AG04449 (cell line): ENCODE measurements around the gene MRPL2.

Source experiments
- CTCF ChIA-PET: fragments of 350-600 bp; formaldehyde crosslinking; extraction: SDS; loops from one replicate; lab custom pipeline; 2021; ENCODE audit warnings: antibody characterized with exemption; lab: Yijun Ruan, JAX
- POLR2A ChIA-PET: fragments of 400-600, 350-600 bp; formaldehyde crosslinking; extraction: SDS; loops from one replicate; lab custom pipeline; 2020; ENCODE audit warnings: antibody characterized with exemption, inconsistent platforms; lab: Yijun Ruan, JAX
- DNase-seq: peaks from one replicate; pipeline ENCODE4 v3.0.0-alpha.2; 2010; ENCODE audit warnings: low read depth, low spot score
- H3K4me3 ChIP-seq: 2 replicates; pipeline ENCODE4 v1.5.1; 2011; ENCODE audit warnings: low read depth, mild to moderate bottlenecking, control low read depth, low read length
- CTCF ChIP-seq: IDR thresholded peaks from one replicate; pipeline ENCODE4 v1.5.1; 2011; ENCODE audit warnings: mild to moderate bottlenecking, moderate library complexity, low read length, control low read depth, inconsistent platforms; ENCODE audit not compliant: insufficient read depth; ENCODE audit errors: missing control alignments

MRPL2 gene

GRCh38 chr6:43016943-43017334, 42.3 kb downstream of the MRPL2 start:
- POLR2A ChIA-PET: interaction anchor here (1.0 kb wide), 1 partner anchor 37 kb away, joined by 4 read pairs; the partner anchor contains the start of gene CUL7
- CTCF ChIA-PET: interaction anchor here (1.2 to 5.5 kb wide), 4 partner anchors 113 to 155 kb away, joined by 3 to 38 read pairs (median 8); no protein-coding TSS in a partner anchor
- H3K4me3 ChIP-seq: no peak overlapping the region
- DNase-seq: no peak
- TF ChIP-seq CTCF: no peak

DNA sequence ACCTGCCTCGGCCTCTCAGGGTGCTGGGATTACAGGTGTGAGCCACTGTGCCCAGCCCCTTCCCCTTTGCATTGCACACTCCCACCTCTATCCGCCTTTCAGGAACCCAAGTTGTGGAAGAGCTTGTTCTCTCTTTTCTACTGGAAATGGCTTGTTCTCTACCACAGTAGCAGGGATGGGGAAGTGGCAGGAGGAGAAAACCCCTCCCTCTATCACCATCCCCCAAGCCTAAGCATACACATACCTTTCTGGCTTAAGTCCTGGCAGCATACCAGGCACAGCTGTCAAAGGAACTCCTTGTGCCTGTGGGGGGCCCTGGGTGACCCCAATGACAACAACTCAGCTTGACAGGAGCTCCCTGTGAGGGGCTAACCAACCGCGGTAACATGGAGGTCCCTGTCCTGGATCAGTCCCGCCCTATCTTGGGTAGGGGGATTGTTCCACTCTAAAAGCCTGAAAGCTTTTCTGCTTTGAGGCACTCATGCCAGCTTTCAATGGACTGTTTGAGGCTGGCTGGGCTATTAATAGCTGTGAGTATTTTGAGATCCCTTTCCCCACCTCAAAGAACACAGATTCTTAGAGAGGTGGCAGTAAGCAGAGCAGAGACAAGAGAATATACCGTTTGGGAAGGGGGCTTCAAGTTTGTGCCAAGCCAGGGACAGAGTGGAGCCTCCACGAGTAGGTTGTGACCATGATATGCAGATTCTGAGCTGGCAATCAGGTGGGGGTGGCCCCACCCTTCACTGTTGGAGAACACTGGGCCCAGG, 42.9 kb downstream of the MRPL2 start:
- POLR2A ChIA-PET: interaction anchor here (1.0 kb wide), 1 partner anchor 38 kb away, joined by 4 read pairs; the partner anchor contains the start of gene CUL7
- CTCF ChIA-PET: interaction anchor here (1.2 to 5.5 kb wide), 4 partner anchors 114 to 155 kb away, joined by 3 to 38 read pairs (median 8); no protein-coding TSS in a partner anchor
- TF ChIP-seq CTCF: no peak
- H3K4me3 ChIP-seq: no peak overlapping the region
- no peak for DNase-seq

- ChIA-PET POLR2A (interaction anchor here (0.6 to 1.6 kb wide), 11 partner anchors 30 to 159 kb away, joined by 3 to 10 read pairs (median 3); partner anchors contain the start of genes CNPY3, CUL7, KLC4 and MRPL2), CTCF (interaction anchor here (1.1 to 5.5 kb wide), 4 partner anchors 11 to 215 kb away, joined by 4 to 38 read pairs (median 8); partner anchors contain the start of gene DNPH1)
- peak overlapping the region; percentile 98 for H3K4me3 ChIP-seq
- no peak for TF ChIP-seq CTCF
- no peak for DNase-seq
Observed at GRCh38 chr6:43014434-43014909, 44.8 kb downstream of the MRPL2 start.

DNA sequence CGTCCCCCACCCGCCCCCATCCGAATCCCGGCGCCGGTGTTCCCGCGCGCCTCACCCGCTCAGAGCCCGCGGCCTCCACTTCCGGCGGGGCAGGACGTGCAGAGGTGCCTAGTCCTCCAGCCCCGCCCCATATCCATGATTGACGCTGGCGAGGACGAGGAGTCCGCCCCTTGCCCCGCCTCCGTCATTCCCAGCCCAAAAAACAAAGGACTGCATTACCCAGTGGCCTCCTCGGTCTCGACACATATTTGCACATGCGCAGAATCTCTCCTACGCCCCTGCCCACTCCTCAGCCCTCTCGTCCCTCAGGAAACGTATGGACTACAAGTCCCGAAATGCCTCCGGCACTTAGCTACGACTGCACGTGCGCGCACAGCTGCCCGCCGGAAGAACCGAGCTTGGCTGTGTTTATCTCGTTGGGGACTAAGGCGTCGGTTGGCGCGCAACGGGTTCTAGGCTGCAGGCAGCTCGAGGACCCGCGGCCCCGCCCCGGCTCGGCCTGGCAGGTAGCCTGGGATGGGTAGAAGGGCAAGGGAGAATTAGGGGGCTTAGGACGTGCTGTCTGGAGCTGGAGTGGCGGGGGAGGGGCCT, 45.3 kb downstream of the MRPL2 start, which contains the start of the genes KLHDC3 and MEA1:
Gene KLHDC3, plus strand, starts transcription at position 407 of the 591 bp plus-strand sequence. CDS start 2,944 bp downstream, outside the sequence.
Gene MEA1, minus strand, starts transcription at position 104 of the 591 bp plus-strand sequence. CDS start 133 bp downstream, outside the sequence.
- TF ChIP-seq CTCF: no peak
- H3K4me3 ChIP-seq: peak within 1 kb of the TSS; percentile 98
- DNase-seq: peak; percentile 99
- ChIA-PET CTCF (interaction anchor here (1.1 to 5.5 kb wide), 6 partner anchors 9 to 215 kb away, joined by 3 to 38 read pairs (median 7); partner anchors contain the start of gene DNPH1), POLR2A (interaction anchor here (0.6 to 1.6 kb wide), 12 partner anchors 29 to 169 kb away, joined by 3 to 10 read pairs (median 3); partner anchors contain the start of genes CNPY3, CUL7, CUL9 and KLC4)

DNA sequence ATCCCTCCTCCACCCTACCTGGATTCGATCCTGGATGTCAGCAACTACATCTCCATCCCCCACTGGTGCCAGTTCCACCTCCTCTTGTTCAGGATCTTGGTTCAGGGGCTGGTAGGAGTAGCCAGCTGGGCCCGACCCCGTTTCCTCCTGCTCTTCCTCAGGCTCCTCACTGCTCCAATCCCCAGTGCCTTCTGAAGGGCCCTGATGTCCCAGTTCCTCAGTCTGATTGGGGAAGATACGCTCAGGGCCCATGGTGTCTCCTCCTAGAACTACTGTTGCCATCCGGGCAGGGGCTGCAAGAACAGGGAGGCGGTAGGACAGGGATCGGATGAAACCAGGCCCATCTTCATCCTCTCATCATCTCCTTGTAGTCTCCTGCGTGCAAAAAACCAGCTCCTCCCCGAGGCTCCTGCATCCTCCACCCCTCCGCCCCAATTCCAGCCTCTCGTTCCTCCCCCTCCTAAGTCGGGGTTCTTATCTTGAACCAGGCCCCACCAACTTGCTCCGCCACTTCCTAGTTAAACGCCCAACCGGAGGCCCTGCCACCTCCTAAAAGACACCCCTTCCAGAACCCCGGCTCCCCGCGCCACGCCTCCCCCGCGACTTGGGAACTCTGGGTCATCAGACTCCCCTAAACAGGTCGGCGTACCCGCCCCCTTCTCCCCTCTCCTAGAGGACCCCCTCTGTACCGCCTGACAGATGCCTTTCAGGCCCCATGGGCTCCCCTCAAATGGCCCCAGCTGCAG, 46.0 kb downstream of the MRPL2 start:
- DNase-seq: no peak
- peak overlapping the region; percentile 79 for H3K4me3 ChIP-seq
- ChIA-PET CTCF (interaction anchor here (0.9 to 5.5 kb wide), 7 partner anchors 9 to 216 kb away, joined by 3 to 38 read pairs (median 4); partner anchors contain the start of gene DNPH1), POLR2A (interaction anchor here (0.6 to 1.6 kb wide), 6 partner anchors 40 to 775 kb away, joined by 3 to 5 read pairs (median 4); partner anchors contain the start of genes CUL7 and CUL9)
- no peak for TF ChIP-seq CTCF
